Jurkat, Clone E6-1 (cell line): ENCODE results near the gene PSMF1. TPM values are rescaled to one million over a fixed set of nuclear protein-coding genes. Genes with fewer than 3 reads are reported as not detected.
A peak's percentile ranks its signal among the peaks of the same experiment; 100 is the strongest.

Experiments used
- DNase-seq: peaks from one replicate; pipeline ENCODE4 v3.0.0-alpha.2; 2011; ENCODE audit warnings: low read depth, low spot score
- H3K4me3 ChIP-seq: 2 replicates; pipeline ENCODE4 v1.5.1; 2011; ENCODE audit warnings: mild to moderate bottlenecking, low read length, control low read depth, moderate library complexity
- polyA plus RNA-seq: library from polyadenylated mRNA; unstranded; fragments of >200 nt; gene quantifications from one replicate; pipeline ENCODE4 v1.2.1, GENCODE V29; 2012; ENCODE audit warnings: missing spikeins; ENCODE audit not compliant: insufficient read length, insufficient read depth

PSMF1 gene, protein sequence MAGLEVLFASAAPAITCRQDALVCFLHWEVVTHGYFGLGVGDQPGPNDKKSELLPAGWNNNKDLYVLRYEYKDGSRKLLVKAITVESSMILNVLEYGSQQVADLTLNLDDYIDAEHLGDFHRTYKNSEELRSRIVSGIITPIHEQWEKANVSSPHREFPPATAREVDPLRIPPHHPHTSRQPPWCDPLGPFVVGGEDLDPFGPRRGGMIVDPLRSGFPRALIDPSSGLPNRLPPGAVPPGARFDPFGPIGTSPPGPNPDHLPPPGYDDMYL
- 221 TPM for polyA plus RNA-seq

- DNase-seq, result peak; percentile 93
- peak within 1 kb of the TSS; percentile 99 for H3K4me3 ChIP-seq
These were observed at the start of gene PSMF1 for GRCh38 chr20:1118336-1119127. Gene PSMF1 (plus strand): TSS chr20:1118602. CDS start chr20:1118774, 172 bp downstream.

DNA sequence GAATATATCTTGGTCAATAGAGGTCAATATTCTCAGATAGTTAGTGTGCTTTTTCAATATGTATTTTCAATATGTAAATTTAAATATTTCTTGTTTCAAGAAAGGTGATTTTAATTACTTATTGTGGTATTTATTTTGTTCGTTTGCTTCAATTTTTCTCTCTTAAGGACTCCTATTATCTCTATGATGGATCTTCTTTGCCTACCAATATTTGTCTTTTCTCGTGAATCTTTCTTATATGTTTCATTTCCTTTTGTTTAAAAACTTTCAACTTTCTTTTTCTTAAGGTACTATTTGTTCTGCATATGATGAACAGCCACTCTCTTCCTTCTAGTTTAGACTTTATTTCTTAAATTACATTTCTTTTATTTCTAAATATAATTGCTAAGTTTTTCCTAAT lies 46.1 kb upstream of the PSMF1 start:
- no peak overlapping the region for H3K4me3 ChIP-seq
- DNase-seq, result no peak

- H3K4me3 ChIP-seq, result no peak overlapping the region
- no peak for DNase-seq
These were observed 42.8 kb upstream of the PSMF1 start for GRCh38 chr20:1075616-1076015.

- no peak for DNase-seq
- no peak overlapping the region for H3K4me3 ChIP-seq
These were observed 36.5 kb upstream of the PSMF1 start for GRCh38 chr20:1081891-1082290.

DNA sequence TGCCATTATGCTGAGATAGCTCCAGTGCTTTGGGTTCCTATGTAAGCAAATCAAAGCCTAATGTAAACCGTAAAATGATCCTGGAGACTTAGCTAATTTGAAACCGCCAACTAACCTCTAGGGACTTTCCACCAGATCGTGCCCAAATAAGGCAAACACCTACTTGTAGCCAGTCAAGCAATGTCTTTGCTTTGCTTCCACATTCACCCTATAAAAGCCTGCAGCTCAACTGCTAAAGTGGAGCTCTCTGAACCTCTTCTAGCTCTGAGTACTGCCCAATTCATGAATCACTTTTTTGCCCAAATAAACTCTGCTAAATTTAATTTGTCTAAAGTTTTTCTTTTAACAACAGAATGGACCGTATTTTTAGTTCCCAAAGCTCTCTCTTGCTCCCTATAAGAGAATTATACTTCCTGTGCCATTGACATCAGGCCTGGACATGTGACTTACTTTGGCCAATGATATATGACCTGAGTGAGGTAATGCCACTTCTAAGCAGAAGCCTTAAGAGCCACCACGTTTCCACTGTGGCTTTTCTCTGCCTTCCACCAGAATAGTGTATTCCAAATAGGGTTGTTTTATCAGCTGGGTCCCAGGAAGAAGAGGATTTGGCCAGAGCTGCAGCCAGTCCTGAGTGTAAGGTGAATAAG lies 34.8 kb upstream of the PSMF1 start:
- no peak overlapping the region for H3K4me3 ChIP-seq
- no peak for DNase-seq

- DNase-seq, result no peak
- no peak overlapping the region for H3K4me3 ChIP-seq
These were observed 32.7 kb upstream of the PSMF1 start for GRCh38 chr20:1085492-1086276.

DNA sequence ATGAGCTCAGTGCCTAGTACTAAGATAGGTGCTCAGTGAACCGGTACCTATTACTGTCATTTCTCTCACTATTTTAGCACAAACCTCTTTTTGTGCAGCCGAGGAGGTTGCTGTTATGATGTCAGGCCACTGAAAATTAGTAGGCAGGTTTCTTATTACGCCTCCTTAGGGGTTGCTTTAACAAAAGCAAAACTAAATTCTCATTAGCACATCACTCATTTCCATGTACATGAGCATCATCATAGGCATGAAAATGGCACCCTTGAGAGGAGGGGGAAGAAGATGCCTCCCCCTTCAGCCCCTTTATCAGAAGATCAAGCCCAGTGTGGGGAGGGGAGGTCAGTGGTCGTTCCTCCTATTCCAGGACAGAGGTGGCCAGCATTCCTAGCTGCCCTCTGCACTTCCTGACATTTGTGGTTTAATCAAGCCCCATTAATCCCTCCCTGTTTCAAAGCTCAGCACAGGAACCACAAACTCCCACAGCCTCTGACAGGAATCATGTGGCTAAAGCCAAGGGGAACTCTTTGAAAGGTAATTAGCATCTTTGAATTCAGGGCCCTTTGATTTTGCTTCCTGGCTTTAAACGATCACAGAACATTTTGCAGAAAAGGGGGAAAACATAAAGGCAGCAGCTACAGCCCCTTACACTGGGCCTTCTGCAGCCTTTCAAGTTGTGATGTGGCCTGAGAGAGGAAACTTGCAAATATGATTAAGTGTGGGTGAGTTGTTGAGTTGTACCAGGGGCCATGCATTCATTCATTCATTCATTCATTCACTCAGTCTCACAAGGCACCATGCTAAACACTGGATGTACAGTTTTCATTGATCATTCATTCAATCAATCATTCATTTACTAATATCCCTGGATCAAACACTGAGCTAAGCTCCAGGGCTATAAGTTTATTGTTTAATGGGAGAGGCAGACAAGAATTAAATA lies 31.9 kb upstream of the PSMF1 start:
- peak; percentile 6 for DNase-seq
- no peak overlapping the region for H3K4me3 ChIP-seq

DNA sequence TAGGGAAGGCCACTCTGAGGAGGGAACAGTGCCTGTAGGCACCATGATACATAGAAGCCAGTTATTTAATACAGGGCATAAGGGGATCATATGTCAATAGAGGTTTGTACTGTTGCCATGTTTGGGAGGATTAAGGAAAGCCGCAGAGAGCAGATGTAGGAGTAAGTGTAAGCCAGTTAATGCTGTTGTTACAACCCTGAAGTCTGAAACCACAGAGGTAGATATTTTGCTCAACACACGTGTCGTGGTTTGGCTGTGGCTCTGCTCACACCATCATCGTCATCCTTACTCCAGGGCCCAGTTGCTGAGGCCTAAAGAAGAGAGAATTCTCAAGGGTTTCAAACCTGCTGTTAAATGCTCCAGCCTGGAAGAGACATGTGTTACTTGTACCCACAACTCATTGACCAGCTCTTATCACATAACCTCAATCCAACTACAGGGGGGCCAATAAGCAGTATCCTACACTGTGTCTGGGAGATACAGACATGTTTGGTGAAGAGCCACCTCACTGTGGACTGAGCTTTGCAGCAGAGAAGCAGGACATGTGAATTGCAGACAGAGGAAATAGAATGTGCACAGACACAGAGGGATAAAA lies 31.0 kb upstream of the PSMF1 start:
- peak; percentile 74 for DNase-seq
- no peak overlapping the region for H3K4me3 ChIP-seq

DNA sequence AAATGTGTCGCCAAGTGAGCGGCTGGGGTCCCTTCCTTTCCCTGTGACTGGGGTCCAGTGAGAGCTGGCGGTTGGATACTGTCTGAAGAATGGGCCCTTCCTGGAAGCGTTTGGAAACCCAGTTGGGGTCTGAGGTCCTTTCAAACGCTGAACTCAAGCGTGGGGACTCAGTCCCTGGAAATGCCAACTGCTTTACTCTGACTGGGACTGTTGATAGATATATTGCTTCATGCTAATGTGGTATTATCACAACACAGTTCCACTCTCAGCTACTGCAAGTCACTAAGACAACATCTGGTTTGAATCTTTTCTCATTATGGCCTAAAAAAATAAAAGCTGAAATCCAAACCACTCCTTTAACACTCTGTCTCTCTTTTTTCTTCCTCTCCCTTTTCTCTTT lies 23.7 kb upstream of the PSMF1 start:
- no peak overlapping the region for H3K4me3 ChIP-seq
- no peak for DNase-seq

GRCh38 chr20:1101533-1101932 lies 16.9 kb upstream of the PSMF1 start:
- no peak for DNase-seq
- no peak overlapping the region for H3K4me3 ChIP-seq

- no peak for DNase-seq
- H3K4me3 ChIP-seq, result no peak overlapping the region
These were observed 16.4 kb upstream of the PSMF1 start for GRCh38 chr20:1102016-1102415.

GRCh38 chr20:1103751-1104150 lies 14.7 kb upstream of the PSMF1 start:
- H3K4me3 ChIP-seq, result no peak overlapping the region
- DNase-seq, result no peak

DNA sequence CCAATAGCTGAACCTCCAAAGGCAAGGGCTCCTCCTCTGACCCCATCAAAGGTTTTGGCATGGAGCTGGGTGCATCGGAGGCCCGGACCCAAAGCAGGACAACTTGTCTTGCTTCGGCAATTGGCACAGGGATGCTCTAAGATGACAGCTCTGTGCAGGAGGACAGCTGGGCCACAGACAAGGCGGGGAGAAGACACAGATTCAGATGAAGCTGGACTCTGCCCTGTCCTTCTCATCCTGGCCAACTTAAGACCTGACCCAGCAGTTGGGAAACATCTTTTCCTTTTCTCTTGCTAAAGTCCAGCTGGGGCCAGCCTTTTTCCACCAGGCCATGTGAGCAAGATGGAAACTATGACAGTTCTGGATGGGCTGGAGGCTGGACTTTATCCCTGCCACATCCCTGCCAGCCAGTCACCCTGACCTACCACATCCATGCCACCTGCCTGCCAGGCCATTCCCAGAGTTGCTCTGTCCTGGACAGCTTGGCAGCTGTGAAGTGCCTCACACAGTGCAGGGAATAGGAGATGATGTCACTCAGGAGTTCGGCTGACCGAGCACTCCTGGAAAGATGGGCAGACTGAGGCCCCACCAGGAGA lies 12.7 kb upstream of the PSMF1 start:
- DNase-seq, result no peak
- H3K4me3 ChIP-seq, result no peak overlapping the region

DNA sequence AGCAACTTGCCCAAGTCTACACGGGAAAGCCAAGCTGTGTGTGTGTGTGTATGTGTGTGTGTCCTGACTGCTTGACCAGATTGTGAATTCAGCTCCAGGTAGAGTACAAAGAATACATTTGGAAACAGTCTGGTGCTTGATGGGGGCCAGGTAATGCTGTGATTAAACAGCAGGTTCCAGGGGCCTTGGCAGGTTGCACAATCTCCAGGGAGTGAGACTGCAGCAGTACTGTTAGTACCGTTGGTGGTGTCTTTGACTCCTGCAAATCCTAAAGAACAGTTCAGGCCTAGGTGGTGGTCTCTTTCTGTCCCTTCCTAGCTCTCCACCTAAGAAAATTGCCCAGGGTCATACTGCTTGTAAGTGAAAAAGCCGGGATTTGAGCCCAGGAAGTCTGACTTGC lies 11.2 kb upstream of the PSMF1 start:
- DNase-seq, result no peak

GRCh38 chr20:1108437-1108920 lies 9.9 kb upstream of the PSMF1 start:
- H3K4me3 ChIP-seq, result no peak overlapping the region
- peak; percentile 12 for DNase-seq

More for the DNA sequence above, 11.2 kb upstream of the PSMF1 start:
- H3K4me3 ChIP-seq, result no peak overlapping the region

DNA sequence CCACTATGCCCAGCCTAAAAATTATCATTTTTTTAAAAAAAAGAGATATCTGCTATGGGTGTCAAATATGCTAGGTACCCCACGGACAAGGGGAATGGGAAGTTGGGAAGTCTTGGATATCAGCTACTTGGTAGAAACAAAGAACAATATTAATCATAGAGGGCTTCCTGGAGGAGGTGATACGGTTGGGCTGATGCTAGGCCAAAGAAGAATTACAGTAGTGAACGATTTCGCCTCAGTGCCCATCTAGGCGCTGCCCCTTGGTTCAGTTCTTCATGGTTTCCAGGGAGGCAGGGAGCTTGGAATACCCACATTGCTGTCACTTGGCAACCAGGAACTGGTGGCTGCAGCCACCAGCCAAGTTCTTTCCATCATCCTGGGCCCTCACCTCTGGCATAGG lies 5.5 kb upstream of the PSMF1 start:
- no peak overlapping the region for H3K4me3 ChIP-seq
- no peak for DNase-seq

DNA sequence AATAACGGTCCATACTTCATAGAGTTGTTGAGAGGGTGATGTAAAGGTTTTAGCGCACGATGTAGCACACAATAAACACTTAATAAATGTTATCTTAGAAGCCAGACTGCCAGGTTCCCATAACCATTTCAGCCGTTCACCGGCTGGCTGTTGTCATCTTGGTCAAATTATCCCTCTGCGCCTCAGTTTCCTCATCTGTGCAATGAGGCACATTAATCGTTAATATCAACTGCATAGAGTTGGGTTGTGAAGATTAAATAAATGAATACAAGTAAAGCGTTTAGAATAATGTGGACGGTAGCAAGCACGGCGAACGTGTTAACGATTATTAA lies 432 bp upstream of the PSMF1 start:
- peak overlapping the region; percentile 99 for H3K4me3 ChIP-seq
- no peak for DNase-seq

GRCh38 chr20:1119128-1119505 lies 715 bp downstream of the PSMF1 start:
- peak overlapping the region; percentile 99 for H3K4me3 ChIP-seq
- DNase-seq, result no peak
